GM03348 (cell line): ENCODE measurements around the gene CYP11A1.
"Not testable (repeated sequence)": the region's sequence is repeated elsewhere in the genome, so short reads cannot be mapped to it uniquely, and the experiment has no call there.

Experiments
- DNase-seq: peaks from one replicate; pipeline ENCODE4 v3.0.0; 2012; ENCODE audit warnings: low spot score

Gene CYP11A1

DNA sequence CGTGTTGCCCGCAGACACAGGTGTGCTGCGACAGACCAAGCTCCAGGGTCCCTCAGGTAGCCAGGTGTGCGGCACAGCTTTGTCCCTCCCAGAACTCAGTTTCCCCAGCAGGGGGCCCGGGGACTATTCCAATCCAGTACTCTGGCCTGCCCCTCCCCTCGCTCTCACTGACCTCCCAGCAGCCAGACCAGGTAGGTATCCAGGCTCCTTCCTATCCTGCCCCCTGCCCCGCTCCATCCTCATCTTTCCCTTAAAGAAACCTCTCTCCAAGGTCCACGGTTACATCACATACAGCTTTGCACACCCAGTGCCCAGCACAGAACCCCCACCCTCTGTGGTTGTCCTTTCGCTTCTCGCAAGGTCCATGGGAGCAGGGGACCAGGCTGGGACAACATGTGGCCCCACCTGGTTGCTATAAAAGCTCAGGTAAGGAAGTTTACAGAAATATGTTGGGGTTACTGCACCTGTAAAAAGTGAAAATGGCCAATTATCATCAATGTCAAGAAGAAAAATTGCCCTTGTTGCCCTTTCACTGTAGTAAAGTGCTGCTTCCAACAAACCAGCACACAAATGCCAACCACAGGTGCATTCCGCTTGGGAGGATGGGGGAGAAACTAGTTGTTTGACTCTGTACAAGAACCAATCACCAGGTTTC lies 7.3 kb upstream of the CYP11A1 start:
- DNase-seq = no peak

DNA sequence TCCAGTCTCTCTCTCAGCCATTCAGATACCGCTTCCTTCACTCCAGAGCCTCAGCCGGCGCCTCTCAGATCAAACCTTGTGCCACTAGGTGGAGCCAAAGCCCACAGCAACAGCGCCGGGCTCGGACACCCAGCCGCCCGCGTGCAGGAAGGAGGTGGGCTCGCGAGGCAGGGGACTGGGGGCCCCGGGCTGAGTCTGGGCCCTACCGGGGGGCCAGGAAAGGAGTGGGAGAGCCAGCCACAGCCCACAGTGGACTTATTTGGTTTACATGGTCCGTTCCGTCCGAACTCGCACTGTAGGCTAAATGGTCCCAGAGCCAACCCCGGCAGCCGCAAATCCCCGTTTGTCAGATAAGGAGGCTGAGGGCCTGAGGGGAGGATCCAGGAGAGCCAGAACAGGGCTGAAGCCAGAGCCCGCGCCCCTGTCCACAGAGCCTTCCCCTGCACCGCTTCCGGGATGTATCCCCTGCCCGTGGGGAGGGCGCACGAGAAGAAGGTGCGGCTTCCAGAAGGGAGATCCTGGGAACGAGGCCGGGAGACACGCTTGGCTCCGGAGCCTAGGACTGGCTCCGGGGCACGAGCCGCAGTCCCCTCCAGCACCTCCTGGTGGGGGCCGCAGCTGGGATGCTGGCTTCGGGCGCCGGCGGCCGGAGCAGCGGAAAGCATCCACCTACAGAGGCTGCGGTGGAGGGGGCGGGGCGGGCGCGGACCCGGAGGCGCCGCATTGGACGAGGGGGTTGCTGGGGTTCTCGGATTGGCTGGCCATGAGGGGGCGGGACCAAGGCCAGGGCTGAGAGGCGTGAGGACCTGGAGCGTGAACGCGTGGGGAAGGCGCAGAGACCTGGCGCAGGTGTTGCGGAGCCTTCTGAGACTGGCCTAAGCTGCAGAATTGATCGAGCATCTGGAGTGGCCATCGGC lies 6.5 kb upstream of the CYP11A1 start:
- peak; percentile 99 for DNase-seq

GRCh38 chr15:74373056-74373650 lies 5.7 kb upstream of the CYP11A1 start:
- DNase-seq = no peak

- no peak for DNase-seq
These were observed 3.0 kb upstream of the CYP11A1 start for GRCh38 chr15:74370471-74370870.

- DNase-seq = no peak
These were observed 2.3 kb upstream of the CYP11A1 start for GRCh38 chr15:74369756-74370155.

- DNase-seq = no peak
These were observed 1.8 kb upstream of the CYP11A1 start for GRCh38 chr15:74369084-74369745.

DNA sequence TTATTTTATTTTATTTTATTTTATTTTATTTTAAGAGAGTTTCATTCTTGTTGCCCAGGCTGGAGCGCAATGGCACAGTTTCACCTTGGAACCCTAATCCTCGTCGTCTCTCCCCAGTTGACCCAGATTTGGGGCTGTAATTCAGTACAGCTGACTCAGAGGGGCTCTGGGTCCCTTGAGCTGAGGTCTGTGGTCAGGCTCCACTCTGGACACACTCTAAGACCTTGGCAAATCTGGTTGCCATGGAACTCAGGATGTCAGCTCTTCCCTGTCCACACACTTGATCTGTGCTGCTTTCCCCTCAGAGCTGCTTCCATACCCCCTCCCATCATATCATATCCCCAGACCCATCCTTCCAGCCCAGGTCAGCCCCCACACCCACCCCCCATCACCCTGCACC lies 675 bp upstream of the CYP11A1 start:
- DNase-seq = no peak

DNA sequence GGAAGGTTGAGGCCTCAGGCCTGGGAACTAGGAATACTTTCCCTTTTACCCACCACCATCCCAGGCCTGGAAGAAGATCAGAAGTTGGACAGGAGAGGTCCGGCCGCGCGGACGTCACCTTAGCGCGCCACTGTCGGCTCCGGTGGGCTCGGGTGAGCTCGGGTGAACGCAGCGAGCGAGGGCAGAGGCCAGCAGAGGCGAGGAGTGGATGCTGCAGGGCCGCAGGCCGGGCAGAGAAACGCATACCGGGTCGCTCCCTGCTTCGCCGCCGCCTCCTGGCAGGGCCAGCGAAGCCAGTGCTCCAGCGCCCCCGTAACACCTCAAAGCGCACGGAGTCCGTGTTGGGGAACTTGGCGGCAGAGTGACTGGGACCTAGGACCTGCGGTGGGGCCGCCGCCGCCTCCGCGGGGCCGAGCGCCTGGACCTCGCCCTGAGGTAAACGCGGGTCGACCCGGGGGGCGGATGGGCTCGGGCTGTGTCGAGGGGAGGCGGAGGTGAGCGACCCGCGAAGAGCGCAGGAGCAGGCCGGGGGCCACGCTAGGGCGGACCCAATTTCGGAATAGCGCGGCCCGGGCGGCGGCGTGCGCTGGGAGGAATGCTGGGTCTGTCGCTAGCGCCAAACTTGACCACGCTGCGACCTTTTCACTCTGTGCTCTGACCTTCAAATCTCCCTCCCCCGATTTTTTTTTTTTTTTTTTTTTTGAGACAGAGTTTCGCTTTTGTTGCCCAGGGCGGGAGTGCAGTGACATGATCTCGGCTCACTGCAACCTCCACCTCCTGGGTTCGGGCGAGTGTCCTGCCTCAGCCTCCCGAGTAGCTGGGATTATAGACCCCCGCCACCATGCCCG lies 1.6 kb downstream of the CYP11A1 start:
- DNase-seq = peak; percentile 74

DNA sequence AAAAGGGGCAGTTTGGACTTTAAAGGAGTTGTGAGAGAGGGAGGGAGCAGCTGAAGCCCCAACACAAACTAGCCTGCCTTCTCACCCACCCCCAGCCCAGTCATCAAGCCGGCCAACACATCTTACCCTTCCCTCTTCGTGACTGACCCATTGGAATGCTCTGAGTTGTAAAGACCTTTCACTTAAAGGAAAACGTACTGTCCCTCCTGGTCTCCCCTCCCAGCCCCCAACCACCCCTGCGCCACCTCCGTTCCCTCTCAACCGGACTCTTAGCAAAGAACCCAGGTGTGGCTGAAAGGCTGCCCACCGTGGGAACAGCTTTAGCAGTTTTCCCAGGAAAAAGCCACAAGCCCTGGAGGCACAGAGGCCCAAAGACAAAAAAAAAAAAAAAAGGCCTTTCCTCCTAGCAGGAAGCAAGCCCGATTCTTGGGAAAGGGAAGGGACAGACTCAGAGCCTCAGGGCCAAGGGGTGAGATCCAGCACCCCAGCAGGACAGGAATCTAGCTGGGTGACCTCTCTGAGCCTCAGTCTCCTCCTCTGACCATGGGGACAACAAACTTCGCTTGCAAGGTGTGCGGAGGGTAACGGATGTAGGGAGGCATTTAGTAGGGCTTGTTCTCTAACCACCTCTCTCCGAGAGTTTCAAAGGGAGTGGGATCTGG lies 2.4 kb downstream of the CYP11A1 start:
- no peak for DNase-seq

DNA sequence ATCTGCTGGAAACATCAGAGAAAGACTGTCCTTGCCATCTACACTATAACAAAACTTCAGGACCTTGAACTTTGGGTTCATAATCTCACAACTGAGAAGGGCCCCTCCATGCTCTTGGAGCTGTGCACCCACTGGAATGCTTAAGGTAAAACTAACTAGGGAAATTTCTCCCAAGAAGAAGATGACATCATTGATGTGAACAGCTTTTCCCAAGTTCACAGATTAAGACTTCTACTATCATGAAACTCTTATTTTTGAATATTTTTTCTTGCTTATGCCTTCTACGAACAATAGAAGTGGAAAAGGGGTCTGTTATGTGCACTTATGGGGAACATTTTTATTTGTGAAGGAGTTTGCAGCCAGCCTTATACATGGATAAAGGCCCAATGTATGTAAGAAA lies 5.0 kb downstream of the CYP11A1 start:
- no peak for DNase-seq

GRCh38 chr15:74360855-74361254 lies 6.6 kb downstream of the CYP11A1 start:
- not testable (repeated sequence) for DNase-seq

DNA sequence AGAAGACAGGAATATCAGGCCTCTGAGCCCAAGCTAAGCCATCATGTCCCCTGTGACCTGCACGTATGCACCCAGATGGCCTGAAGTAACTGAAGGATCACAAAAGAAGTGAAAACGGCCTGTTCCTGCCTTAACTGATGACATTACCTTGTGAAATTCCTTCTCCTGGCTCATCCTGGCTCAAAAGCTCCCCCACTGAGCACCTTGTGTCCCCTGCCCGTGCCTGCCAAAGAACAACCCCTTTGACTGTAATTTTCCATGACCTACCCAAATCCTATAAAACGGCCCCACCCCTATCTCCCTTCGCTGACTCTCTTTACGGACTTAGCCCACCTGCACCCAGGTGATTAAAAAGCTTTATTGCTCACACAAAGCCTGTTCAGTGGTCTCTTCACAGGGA lies 8.1 kb downstream of the CYP11A1 start:
- DNase-seq = not testable (repeated sequence)

GRCh38 chr15:74357514-74357913 lies 9.9 kb downstream of the CYP11A1 start:
- DNase-seq = not testable (repeated sequence)

- DNase-seq = not testable (repeated sequence)
These were observed 11.4 kb downstream of the CYP11A1 start for GRCh38 chr15:74356050-74356449.

DNA sequence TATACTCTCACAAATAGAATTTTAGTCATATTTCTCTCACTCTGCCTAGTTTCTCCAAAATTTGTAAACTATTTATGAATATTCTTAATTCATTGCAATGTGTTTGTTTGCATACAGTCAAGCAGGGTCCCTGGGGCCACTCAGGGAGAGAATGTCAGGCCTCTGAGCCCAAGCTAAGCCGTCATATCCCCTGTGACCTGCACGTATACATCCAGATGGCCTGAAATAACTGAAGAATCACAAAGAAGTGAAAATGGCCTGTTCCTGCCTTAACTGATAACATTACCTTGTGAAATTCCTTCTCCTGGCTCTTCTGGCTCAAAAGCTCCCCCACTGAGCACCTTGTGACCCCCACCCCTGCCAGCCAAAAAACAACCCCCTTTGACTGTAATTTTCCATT lies 13.5 kb downstream of the CYP11A1 start:
- not testable (repeated sequence) for DNase-seq

DNA sequence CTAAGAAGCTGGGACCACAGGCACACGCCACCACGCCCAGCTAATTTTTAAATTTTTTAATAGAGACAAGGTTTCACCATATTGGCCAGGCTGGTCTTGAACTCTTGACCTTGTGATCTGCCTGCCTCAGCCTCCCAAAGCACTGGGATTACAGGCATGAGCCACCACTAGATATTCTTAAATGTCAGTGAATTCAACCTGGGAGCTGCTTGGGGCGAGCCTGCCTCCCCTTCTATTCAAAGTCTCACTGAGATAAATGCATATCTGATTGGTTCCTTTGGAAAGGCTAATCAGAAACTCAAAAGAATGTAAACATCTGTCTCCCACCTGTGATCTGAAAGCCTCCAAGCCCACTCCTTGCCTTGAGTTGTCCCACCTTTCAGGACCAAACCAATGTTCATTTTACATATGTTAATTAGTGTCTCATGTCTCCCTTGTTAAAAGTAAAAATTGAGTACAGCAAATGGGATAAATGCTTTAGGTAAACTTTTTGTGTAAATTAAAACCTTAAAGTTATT lies 15.0 kb downstream of the CYP11A1 start:
- no peak for DNase-seq

GRCh38 chr15:74351670-74352069 lies 15.8 kb downstream of the CYP11A1 start:
- no peak for DNase-seq

DNA sequence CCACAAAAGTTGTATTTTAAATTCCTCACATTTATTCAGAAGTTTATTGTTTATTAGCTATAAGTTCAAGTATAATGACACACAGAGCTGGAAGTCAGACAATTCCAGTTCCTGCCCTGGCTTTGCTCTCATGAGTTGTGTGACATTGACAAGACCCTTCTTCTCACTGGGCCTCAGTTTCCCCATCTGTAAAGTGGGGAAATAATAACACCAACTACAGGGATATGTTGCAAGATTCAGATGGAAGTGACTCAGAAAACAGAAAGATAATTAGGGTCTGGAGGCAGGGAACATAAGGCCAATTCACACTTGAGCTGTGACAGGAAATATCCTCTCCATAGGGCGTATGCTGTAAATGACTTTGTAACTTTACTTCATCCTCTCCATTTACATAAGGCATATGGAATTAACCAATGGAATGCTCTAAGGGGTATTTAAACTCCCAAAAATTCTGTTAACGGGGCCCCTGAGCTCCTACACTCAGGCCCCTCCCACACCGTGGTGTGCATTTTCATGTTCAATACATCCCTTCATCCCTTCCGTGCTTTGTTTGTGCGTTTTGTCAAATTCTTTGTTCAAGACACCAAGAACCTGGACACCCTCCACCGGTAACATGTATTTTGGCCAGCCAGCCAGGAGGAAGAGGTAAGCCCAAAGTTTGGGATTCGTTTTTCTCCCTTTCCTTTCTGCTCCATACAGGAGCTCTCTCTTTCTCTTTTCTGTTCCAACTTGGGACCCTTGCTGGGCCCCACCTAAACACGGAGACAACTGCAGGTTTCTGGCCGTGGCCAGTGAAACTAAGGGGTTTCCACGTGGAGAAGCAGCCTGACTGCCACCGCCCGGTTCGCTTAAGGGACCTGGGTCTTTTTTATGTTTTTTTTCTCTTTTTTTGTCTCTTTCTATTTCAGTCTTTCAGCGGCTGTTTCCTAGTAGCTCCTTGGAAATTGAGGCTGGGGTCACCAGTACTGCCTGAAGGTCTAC lies 16.9 kb downstream of the CYP11A1 start:
- no peak for DNase-seq

GRCh38 chr15:74349241-74349778 lies 18.1 kb downstream of the CYP11A1 start:
- DNase-seq = no peak
